HG03103 (cell line): ENCODE results near the gene RFLNA.
"Not testable (repeated sequence)": the region's sequence is repeated elsewhere in the genome, so short reads cannot be mapped to it uniquely, and the experiment has no call there.

Source experiments
- ATAC-seq: cut with Tn5 transposase; IDR thresholded peaks from one replicate; pipeline ENCODE4 v1.9.1; 2021; ENCODE audit warnings: low read depth; ENCODE audit not compliant: unreplicated experiment

The RFLNA gene

GRCh38 chr12:124317400-124317799 lies 22.5 kb downstream of the RFLNA start:
- no peak for ATAC-seq

GRCh38 chr12:124318278-124319020 lies 23.6 kb downstream of the RFLNA start:
- ATAC-seq: no peak

DNA sequence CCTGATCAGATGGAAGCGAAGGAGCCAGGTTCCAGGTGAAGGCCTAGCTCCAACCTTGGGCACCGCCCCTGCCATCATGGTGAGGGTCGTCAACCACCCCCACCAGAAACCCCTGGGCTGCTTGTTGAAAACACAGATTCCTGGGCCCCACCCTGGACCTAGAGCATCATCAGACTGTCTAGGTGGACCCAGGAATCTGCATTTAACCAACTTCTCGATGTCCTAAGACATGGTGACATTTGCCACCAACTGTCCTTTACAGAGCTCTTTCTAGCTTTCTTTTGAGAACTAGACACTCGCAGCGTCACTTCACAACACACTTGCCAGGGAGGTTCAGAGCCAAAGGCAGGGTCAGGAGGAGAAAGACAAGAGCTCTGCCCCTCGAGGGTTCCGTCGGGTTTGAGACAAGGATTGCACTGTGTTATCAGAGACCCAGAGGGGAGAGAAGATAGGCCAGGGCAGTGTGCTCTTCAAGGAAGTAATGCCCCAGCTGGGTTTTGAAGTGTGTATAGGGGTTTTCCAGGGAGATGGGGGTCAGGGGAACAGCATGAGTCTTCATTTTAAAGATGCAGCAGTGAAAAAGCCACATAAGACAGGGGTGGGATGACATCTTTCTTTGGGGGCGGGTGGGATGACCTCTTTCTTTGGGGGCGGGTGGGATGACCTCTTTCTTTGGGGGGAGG lies 24.6 kb downstream of the RFLNA start:
- no peak for ATAC-seq

DNA sequence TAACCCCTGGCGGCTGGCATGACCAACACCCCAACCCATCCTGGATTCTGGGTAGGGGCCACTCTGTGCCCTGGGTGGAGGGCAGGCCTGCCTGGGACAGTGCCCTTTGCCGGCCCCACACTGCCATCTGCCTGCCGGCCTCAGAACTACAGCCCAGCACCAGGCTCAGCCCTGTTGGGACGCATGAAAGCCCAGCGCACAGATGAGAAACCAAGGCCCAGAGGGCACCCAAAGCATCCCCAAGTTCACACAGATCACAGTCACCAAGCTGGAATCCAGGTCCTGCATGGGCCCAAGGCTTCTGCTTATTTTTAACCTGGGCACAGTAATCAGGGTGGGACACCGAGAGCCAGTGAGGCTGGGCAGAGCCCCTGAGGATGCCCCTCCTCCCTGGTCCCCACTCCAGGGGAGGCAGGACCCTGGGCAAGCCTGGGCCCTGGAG lies 26.2 kb downstream of the RFLNA start:
- ATAC-seq: no peak

DNA sequence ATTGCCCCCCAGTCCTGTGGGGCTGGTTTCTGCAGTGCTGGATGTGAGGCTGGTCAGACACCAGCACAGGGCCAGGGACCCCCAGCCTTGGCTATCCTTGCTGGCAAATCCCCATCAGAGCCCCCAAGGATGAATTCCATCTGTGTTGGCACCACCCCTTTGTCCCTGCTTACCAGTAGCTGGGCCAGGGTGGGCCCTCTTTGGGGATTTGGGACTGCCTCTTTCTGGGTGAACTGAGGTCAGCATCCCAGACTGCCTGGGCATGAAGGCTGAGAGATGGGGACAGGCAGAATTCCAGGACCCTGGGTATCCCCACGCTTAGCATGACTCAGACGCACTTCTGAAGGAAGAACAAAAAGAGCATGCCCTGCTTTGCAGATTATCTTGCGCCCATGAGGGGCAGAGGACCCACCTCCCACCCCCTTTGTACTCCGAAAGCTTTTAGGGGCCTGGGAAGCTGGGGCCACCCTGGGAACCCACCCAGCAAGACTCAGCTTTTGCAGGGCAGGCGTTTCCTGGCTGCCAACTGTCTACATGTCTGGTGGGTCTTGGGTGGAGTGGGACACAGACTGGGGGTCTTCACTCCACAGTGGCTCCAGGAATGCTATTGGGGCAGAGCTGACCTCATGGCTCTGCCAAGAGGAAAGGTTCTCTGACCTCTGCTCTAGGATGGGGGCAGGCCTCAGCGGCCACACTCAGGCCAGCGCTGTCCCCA lies 26.8 kb downstream of the RFLNA start:
- ATAC-seq: no peak

DNA sequence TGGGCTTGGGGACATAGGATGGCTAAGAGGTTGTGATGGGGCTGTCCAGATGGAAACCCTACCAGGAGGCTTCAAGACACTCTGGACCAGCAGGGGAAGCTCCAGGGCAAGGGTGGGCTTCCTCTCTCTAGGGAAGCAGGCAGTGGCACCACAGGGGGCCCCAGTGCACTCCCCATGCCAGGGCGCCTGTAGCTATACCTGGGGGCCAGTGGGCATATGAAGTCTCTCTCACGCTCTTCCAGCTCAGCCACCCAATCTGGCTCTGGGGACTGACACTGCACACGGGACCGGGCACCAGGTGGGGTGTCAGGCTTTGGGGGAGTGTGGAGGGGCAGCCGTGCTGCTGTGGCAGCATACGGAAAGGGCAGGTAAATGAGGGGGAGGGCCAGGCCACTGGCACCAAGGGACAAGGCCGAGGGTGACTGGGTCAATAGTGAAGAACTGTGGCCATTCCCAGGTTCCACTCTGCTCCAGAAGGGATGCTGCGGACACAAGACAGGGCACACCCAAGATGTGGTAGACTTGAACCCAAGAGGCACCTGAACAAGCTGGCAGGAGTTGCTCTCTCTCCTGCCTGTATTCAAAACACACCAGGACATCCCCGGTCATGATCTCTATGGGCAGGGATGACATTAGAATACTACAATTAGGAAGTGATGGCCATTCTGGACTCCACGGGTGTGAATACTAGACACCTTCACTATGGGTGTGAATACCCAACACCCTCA lies 27.5 kb downstream of the RFLNA start:
- no peak for ATAC-seq

- not testable (repeated sequence) for ATAC-seq
These were observed 28.1 kb downstream of the RFLNA start for GRCh38 chr12:124322999-124323328.

DNA sequence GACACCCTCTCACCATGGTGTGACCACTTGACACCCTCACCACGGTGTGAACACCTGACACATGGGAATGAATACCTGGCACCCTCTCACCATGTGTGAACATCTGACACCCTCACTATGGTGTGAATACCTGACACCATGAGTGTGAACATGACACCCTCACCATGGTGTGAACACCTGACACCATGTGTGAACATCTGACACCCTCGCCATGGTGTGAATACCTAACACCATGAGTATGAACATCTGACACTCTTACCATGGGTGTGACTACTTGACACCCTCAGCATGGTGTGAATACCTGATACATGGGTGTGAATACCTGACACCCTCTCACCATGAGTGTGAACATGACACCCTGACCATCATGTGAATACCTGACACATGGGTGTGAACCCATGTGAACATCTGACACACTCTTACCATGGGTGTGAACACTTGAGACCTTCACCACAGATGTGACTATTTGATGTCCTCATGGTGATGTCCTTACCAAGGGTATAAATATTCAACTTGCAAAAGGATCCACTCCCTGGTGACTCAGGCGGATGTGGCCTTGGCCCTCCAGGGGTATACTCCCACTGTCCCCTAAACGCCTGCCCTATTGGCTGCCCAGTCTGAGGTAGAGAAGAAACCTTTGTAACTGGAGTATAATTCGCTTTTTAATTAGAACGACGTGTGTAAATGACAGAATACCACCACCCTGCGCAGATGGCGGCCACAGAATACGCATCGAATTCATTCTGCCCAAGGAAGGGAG lies 29.1 kb downstream of the RFLNA start:
- no peak for ATAC-seq

DNA sequence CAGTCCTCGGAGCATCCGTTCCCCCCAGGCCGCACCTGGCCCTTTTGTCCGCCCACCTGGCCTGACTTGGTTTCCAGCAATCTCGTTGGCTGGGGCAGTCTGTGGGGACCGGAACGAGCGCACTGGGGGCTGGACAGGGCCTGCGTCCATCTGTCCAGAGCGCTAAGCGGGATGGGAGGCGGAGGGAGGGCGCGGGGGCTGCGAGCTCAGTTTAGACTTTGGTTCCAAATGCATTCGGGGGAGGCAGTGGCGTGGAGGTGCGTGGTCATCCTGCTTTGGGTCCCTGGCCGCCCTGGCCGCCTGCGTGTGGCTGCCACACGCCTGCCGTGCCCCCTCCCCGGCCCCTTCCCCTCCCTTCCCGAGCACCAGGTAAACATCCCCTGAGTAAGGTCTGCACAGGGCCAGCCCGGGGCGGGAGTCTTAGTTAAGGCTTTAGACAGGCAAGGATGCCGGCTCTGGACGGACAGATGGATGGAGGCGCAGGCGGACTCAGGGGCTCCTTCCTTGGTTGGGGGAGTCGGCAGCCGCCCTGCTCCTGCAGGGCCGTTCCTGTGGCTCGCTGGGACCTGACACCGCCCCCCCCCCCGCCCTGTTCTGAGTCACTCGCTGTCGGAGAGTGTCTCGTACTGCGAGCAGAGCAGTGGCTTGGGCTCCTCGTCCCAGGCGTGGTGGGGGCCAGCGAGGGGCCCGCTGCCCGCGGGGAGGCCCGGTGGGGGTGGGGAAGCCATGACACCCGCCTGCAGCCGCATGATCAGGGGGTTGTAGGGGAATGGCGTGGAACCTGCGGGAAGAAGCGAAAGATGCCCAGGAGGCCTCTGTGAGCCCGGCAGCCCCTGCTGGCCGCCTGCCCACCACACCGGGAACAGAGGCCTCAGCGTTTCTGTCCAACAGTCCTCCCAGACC lies 30.2 kb downstream of the RFLNA start:
- no peak for ATAC-seq

GRCh38 chr12:124326104-124326503 lies 31.2 kb downstream of the RFLNA start:
- no peak for ATAC-seq

DNA sequence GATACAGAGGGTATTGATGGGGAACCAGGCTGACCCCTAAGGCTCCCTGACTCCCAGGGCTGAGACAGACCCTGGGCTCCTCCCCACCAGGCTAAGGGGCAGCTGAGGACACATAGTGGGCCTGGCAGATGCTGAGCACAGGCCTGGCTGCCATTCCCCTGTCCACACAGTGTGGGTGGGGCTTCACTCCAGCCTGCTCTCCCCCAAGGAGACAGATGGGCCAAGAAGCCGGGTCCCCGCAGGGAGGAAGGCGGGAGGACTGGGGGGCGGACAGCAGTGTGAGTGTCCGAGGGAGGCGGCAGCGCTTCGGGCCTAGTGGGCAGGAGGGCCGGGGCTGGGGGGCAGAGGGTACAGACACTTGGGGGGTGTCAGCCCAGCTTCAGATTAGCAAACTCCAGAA lies 32.0 kb downstream of the RFLNA start:
- no peak for ATAC-seq

DNA sequence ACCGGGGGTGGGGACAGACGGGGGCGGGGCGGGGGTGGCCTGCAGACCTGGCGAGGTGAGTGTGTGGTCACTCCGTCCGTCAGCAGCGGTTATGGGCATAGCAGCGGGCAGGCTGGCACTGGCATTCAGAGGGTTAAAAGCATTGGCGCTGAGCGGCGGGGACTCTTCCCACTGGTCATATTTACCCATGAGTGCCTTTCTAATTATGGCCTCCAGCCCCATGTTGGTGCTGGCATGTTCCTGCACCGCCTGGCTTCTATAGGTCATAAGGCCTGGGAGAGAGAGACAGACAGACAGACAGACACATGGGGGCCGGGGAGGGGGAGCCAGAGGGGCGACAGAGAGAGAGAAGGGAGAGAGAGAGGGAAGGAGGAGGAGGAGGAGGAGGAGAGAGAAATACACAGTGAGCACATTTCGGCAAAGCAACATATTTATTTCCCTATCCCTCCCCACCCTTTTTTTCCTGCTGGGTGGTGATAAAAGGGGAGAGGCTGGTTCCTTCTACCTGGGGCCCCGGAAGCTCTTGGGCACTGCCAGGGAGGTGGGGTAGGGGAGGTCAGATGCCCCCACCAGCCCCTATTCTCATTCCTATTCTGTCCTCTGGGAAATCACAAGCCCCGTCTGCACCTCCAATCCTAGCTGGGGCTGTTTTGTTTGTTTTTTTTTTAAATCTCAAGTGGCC lies 32.6 kb downstream of the RFLNA start:
- ATAC-seq: no peak

- ATAC-seq: no peak
These were observed 33.2 kb downstream of the RFLNA start for GRCh38 chr12:124328116-124328515.

GRCh38 chr12:124328636-124329035 lies 33.7 kb downstream of the RFLNA start:
- ATAC-seq: no peak

DNA sequence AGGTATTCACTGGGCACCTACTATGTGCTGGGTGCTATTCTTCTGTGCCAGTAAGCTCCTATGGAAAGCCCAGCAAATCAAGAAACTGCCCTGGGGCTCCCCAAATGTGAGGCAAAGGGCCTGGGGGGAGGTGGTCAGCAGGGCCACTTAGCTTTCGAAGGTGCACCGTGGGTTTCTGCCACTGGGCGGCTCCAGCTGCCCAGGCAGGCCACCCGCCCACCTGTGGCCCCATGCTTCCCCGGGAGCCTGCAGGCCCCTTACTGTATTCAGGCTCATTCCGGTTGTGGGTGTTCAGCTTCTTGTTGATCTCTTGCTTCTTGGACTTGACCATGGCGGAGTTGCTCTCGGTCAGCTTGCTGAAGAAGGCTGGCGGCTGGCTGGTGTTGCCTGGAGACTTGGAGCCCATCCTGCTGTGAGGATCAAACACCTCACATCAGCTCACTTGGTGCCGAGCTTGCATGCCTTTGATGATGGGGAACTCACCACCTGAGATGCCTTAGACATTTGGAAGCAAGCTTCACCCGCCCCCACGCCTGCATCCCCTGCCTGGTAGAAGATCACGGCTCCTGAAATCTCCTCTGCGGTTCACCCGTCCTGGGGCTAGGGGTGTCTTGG lies 37.3 kb downstream of the RFLNA start:
- ATAC-seq: no peak

DNA sequence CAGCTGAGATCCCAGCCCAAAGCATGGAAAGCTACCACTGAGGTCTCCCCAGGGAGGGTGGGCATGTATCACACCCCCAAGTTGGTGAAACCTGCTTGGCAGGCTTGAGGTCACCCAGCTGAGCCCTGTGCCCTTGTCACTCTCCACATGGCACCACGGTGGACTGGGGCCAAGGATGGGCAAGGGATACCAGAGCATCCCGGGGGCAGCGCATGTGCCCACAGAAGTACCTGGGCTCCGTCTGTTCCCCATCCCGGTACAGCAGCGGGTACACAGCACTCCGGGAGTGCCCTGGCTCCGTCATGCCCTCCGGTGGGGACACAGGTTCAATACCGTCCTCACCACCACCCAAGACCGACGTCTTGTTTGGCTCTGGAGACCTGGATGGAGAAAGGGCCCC lies 38.0 kb downstream of the RFLNA start:
- ATAC-seq: no peak

GRCh38 chr12:124333724-124334123 lies 38.8 kb downstream of the RFLNA start:
- no peak for ATAC-seq

GRCh38 chr12:124334266-124334665 lies 39.4 kb downstream of the RFLNA start:
- ATAC-seq: no peak
